Measurements from ENCODE around the gene CDKN1B.

CDKN1B gene

GRCh38 chr12:12701457-12701856 lies 15.7 kb upstream of the CDKN1B start:
- DNase-seq (ENCODE audit: low spot score): peak; percentile 66

- DNase-seq (ENCODE audit: low spot score): peak; percentile 66
These were observed 12.5 kb upstream of the CDKN1B start for GRCh38 chr12:12704593-12705230.

GRCh38 chr12:12705838-12706520 lies 11.2 kb upstream of the CDKN1B start:
- no peak for DNase-seq (ENCODE audit: low spot score)

GRCh38 chr12:12713932-12714275 lies 3.3 kb upstream of the CDKN1B start:
- DNase-seq (ENCODE audit: low spot score): no peak

GRCh38 chr12:12714276-12715021 lies 2.7 kb upstream of the CDKN1B start:
- DNase-seq (ENCODE audit: low spot score): no peak

GRCh38 chr12:12715128-12715458 lies 2.1 kb upstream of the CDKN1B start:
- DNase-seq (ENCODE audit: low spot score): no peak

GRCh38 chr12:12715459-12716150 lies 1.6 kb upstream of the CDKN1B start:
- no peak for DNase-seq (ENCODE audit: low spot score)

GRCh38 chr12:12716151-12716792 lies 896 bp upstream of the CDKN1B start:
- DNase-seq (ENCODE audit: low spot score): no peak

- DNase-seq (ENCODE audit: low spot score): peak; percentile 63
These were observed 615 bp downstream of the CDKN1B start for GRCh38 chr12:12717586-12718380.

- no peak for DNase-seq (ENCODE audit: low spot score)
These were observed 1.2 kb downstream of the CDKN1B start for GRCh38 chr12:12718381-12718759.

- DNase-seq (ENCODE audit: low spot score): no peak
These were observed 1.7 kb downstream of the CDKN1B start for GRCh38 chr12:12718853-12719252.

GRCh38 chr12:12719496-12719895 lies 2.3 kb downstream of the CDKN1B start:
- DNase-seq (ENCODE audit: low spot score): no peak

- no peak for DNase-seq (ENCODE audit: low spot score)
These were observed 2.9 kb downstream of the CDKN1B start for GRCh38 chr12:12720052-12720451.

- no peak for DNase-seq (ENCODE audit: low spot score)
These were observed 3.5 kb downstream of the CDKN1B start for GRCh38 chr12:12720672-12721161.

GRCh38 chr12:12721176-12721751 lies 4.1 kb downstream of the CDKN1B start:
- no peak for DNase-seq (ENCODE audit: low spot score)

GRCh38 chr12:12721814-12722434 lies 4.8 kb downstream of the CDKN1B start:
- no peak for DNase-seq (ENCODE audit: low spot score)

- no peak for DNase-seq (ENCODE audit: low spot score)
These were observed 5.4 kb downstream of the CDKN1B start for GRCh38 chr12:12722435-12723148.

GRCh38 chr12:12723149-12723680 lies 6.0 kb downstream of the CDKN1B start:
- no peak for DNase-seq (ENCODE audit: low spot score)

- DNase-seq (ENCODE audit: low spot score): peak; percentile 78
These were observed 6.7 kb downstream of the CDKN1B start for GRCh38 chr12:12723681-12724420.

Measured in ecto neural progenitor cell (in vitro differentiated cells).